Endodermal cell (in vitro differentiated cells): ENCODE measurements around the gene DPF3. TPM values are rescaled to one million over a fixed set of nuclear protein-coding genes. Genes with fewer than 3 reads are reported as not detected.

Experiments
- DNase-seq: peaks from one replicate; pipeline ENCODE4 v3.0.0-alpha.2; 2017
- H3K27ac ChIP-seq: 2 replicates; pipeline ENCODE4 v1.5.1; 2013; ENCODE audit warnings: mild to moderate bottlenecking, low read depth, low read length, moderate library complexity
- H3K27me3 ChIP-seq: 2 replicates; pipeline ENCODE4 v1.6.1; 2013; ENCODE audit warnings: mild to moderate bottlenecking, low read length, moderate library complexity; ENCODE audit not compliant: insufficient read depth, control insufficient read depth, poor library complexity, severe bottlenecking
- H3K36me3 ChIP-seq: 2 replicates; pipeline ENCODE4 v1.7.0; 2013; ENCODE audit warnings: mild to moderate bottlenecking, low read length, moderate library complexity; ENCODE audit not compliant: control insufficient read depth, insufficient read depth
- H3K4me1 ChIP-seq: one replicate; pipeline ENCODE4 v1.7.0; 2013; ENCODE audit warnings: low read length; ENCODE audit not compliant: control insufficient read depth, insufficient read depth
- H3K4me3 ChIP-seq: 2 replicates; pipeline ENCODE4 v1.5.1; 2013; ENCODE audit warnings: mild to moderate bottlenecking, low read length, moderate library complexity
- H3K9ac ChIP-seq: 2 replicates; pipeline ENCODE4 v1.6.1; 2013; ENCODE audit warnings: mild to moderate bottlenecking, low read length, moderate library complexity; ENCODE audit not compliant: poor library complexity, severe bottlenecking; ENCODE audit errors: extremely low read depth
- H3K9me3 ChIP-seq: 2 replicates; pipeline ENCODE4 v1.6.1; 2013; ENCODE audit warnings: mild to moderate bottlenecking, low read length, moderate library complexity; ENCODE audit not compliant: control insufficient read depth
- H3K27ac Mint-ChIP-seq: 2 replicates; pipeline ENCODE4 v1.8.0; 2020; ENCODE audit warnings: mixed read lengths
- H3K27me3 Mint-ChIP-seq: 2 replicates; pipeline ENCODE4 v1.8.0; 2021; ENCODE audit warnings: mild to moderate bottlenecking, mixed read lengths; ENCODE audit not compliant: insufficient read depth
- H3K36me3 Mint-ChIP-seq: 2 replicates; pipeline ENCODE4 v1.8.0; 2020; ENCODE audit warnings: low read depth, mixed read lengths
- H3K4me1 Mint-ChIP-seq: 2 replicates; pipeline ENCODE4 v1.8.0; 2020; ENCODE audit warnings: mixed read lengths
- H3K4me3 Mint-ChIP-seq: 2 replicates; pipeline ENCODE4 v1.8.0; 2020; ENCODE audit warnings: mild to moderate bottlenecking, moderate library complexity, mixed read lengths
- H3K9me3 Mint-ChIP-seq: 2 replicates; pipeline ENCODE4 v1.8.0; 2020; ENCODE audit warnings: mild to moderate bottlenecking, mixed read lengths
- WGBS, 2 experiments: methylation state at CpG; one replicate each; pipeline versions ENCODE4 v1.1.5 to v1.1.7; 2013; ENCODE audit warnings: missing lambda C conversion rate in 2 of 2, mixed read lengths in 1 of 2; ENCODE audit not compliant: insufficient coverage in 1 of 2, insufficient read length in 1 of 2; 5-methylcytosine and 5-hydroxymethylcytosine counted together
- total RNA-seq, 2 donors: library from RNA; stranded (reverse); fragmentation: NEBNext Ultra II Directional in 1 of 2; extraction: Animal tissue kit (Norgen Biotek cat#: 25700) in 1 of 2; gene quantifications; 2 replicates in 1 of 2; 3 replicates in 1 of 2; pipeline ENCODE4 v1.2.1, GENCODE V29; 2021
- TF ChIP-seq, protein P1 (sequence below): fragments of 200-600 bp; sonication (generic); conservative IDR thresholded peaks from 2 replicates; pipeline ENCODE4 v1.5.0; 2021; ENCODE audit warnings: antibody characterized with exemption, mild to moderate bottlenecking

The DPF3 gene
- total RNA-seq, 2 donors from 2014 or later, result not detected

DNA sequence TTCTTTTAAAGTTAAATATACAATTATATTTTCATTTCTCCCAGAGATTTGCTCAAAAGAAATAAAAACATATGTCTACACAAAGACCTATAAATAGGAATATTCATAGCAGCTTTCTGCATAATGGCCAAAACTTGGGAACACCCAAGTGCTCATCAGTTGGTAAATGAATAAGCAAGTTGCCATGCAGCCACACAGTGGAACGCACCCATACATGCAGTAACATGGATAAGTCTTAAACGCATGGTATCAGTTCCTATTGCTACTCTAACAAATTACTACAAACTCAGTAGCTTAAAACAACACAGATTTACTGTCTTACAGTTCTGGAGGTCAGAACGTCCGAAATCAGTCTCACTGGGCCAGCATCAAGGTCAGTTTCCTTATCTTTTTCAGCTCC, 78.5 kb downstream of the DPF3 start:
- WGBS, 2 experiments, result 90 to 92% methylated on average over 4 of the region's 4 CpGs
- H3K9ac ChIP-seq, result no peak overlapping the region
- no peaks in the 10 kb centered on the region for H3K4me1 Mint-ChIP-seq

DNA sequence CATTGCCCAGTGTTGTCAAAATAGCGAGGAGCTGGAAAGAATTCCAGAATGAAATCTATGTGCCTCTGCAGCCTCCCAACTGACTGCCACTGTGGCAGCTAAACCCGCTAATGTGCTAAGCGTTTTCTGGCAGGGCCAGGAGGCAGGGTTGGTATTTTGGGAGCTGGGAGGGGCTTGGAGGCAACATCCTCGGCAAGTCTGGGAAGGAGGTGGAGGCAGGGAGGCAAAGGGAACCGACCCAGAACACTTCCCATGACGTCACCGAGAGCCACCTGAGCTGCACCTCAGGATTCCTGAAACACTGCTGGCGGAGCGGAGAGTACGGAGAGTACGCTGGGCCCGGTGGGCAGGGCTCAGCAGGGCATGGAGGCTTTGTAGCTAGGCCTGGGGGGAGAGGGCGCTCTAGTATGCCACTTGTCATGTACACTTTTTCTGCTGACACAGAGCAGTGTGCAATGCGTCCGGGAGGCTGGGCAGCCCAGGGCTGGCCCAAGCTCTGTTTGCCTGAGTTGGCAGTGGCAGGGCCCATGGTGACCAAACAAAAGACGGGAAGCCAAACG, 81.5 kb downstream of the DPF3 start:
- H3K27ac ChIP-seq, result no peak overlapping the region
- no peak overlapping the region for H3K4me3 Mint-ChIP-seq
- H3K9me3 Mint-ChIP-seq, result no peaks in the 10 kb centered on the region
- peak; percentile 65 for DNase-seq
- WGBS, 2 experiments, result 87 to 90% methylated on average over 8 to 17 of the region's 17 CpGs
- no peaks in the 10 kb centered on the region for H3K36me3 ChIP-seq
- peak overlapping the region; percentile 62 for H3K27ac Mint-ChIP-seq
- H3K4me1 Mint-ChIP-seq, result no peaks in the 10 kb centered on the region
- H3K4me3 ChIP-seq, result no peak overlapping the region
- no peak overlapping the region for H3K9ac ChIP-seq
- H3K9me3 ChIP-seq, result no peaks in the 10 kb centered on the region
- H3K36me3 Mint-ChIP-seq, result no peaks in the 10 kb centered on the region
- H3K27me3 Mint-ChIP-seq, result peaks cover 16% of the 10 kb centered on the region
- TF ChIP-seq, protein P1, sequence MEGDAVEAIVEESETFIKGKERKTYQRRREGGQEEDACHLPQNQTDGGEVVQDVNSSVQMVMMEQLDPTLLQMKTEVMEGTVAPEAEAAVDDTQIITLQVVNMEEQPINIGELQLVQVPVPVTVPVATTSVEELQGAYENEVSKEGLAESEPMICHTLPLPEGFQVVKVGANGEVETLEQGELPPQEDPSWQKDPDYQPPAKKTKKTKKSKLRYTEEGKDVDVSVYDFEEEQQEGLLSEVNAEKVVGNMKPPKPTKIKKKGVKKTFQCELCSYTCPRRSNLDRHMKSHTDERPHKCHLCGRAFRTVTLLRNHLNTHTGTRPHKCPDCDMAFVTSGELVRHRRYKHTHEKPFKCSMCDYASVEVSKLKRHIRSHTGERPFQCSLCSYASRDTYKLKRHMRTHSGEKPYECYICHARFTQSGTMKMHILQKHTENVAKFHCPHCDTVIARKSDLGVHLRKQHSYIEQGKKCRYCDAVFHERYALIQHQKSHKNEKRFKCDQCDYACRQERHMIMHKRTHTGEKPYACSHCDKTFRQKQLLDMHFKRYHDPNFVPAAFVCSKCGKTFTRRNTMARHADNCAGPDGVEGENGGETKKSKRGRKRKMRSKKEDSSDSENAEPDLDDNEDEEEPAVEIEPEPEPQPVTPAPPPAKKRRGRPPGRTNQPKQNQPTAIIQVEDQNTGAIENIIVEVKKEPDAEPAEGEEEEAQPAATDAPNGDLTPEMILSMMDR, result no peak
- no peaks in the 10 kb centered on the region for H3K4me1 ChIP-seq
- H3K27me3 ChIP-seq, result no peaks in the 10 kb centered on the region

More for the DNA sequence above, 78.5 kb downstream of the DPF3 start:
- Histone ChIP-seq H3K36me3 (no peaks in the 10 kb centered on the region), H3K27me3 (no peaks in the 10 kb centered on the region), H3K4me3 (no peak overlapping the region), H3K4me1 (no peaks in the 10 kb centered on the region), H3K27ac (no peak overlapping the region), H3K9me3 (peaks cover 5% of the 10 kb centered on the region)
- Mint-ChIP-seq H3K36me3 (no peaks in the 10 kb centered on the region), H3K27ac (no peak overlapping the region), H3K27me3 (peaks cover 2% of the 10 kb centered on the region), H3K4me3 (no peak overlapping the region), H3K9me3 (peaks cover 13% of the 10 kb centered on the region)
- no peak for DNase-seq
- TF ChIP-seq, protein P1, result no peak

DNA sequence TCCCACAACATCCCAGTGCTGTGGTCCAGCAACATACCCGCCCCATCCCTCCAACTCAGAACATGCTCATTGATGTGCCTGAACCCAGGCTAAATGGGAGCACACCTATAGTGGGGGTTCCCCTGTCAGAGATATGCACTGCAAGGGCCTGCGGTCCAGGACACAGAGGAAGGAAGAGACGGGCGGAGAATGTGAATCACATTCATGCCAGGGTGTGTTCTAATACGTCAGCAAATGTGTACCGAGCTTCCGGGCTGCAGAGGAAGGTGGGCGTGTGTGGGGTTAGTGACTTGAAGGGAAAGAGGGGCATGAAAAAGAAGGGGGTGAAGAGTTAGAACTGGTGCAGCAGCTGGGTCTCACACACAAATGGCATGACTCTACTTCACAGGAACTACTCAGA, 83.7 kb downstream of the DPF3 start:
- Mint-ChIP-seq H3K9me3 (no peaks in the 10 kb centered on the region), H3K4me3 (no peak overlapping the region), H3K36me3 (no peaks in the 10 kb centered on the region), H3K27me3 (peaks cover 30% of the 10 kb centered on the region), H3K4me1 (no peaks in the 10 kb centered on the region), H3K27ac (no peak overlapping the region)
- no peaks in the 10 kb centered on the region for H3K9me3 ChIP-seq
- DNase-seq, result no peak
- no peaks in the 10 kb centered on the region for H3K36me3 ChIP-seq
- H3K4me1 ChIP-seq, result no peaks in the 10 kb centered on the region
- H3K27me3 ChIP-seq, result no peaks in the 10 kb centered on the region
- no peak overlapping the region for H3K4me3 ChIP-seq
- 90 to 93% methylated on average over 6 to 8 of the region's 8 CpGs for WGBS, 2 experiments
- TF ChIP-seq, protein P1, result no peak
- H3K9ac ChIP-seq, result no peak overlapping the region
- no peak overlapping the region for H3K27ac ChIP-seq
